NT2/D1 (cell line): ENCODE results near the gene ALKAL2.

Experiments
- DNase-seq: peaks from one replicate; pipeline ENCODE4 v3.0.0-alpha.2; 2011; ENCODE audit warnings: low read depth, low spot score
- H3K27me3 ChIP-seq: 2 replicates; pipeline ENCODE4 v1.6.0; 2011; ENCODE audit warnings: mild to moderate bottlenecking; ENCODE audit not compliant: insufficient read length, insufficient read depth
- H3K36me3 ChIP-seq: 2 replicates; pipeline ENCODE4 v1.6.1; 2011; ENCODE audit warnings: mild to moderate bottlenecking, low read length, mixed read lengths; ENCODE audit not compliant: insufficient read depth, insufficient read length
- H3K4me1 ChIP-seq: 2 replicates; pipeline ENCODE4 v1.5.1; 2011; ENCODE audit not compliant: insufficient read depth, insufficient read length
- H3K4me3 ChIP-seq: 2 replicates; pipeline ENCODE4 v1.5.1; 2011; ENCODE audit warnings: low read depth; ENCODE audit not compliant: insufficient read length
- H3K9ac ChIP-seq: 2 replicates; pipeline ENCODE4 v1.6.0; 2011; ENCODE audit warnings: low read depth; ENCODE audit not compliant: insufficient read length
- H3K9me3 ChIP-seq: 2 replicates; pipeline ENCODE4 v1.5.1; 2011; ENCODE audit warnings: mild to moderate bottlenecking, low read length; ENCODE audit not compliant: insufficient read depth
- SUZ12 ChIP-seq: IDR thresholded peaks from 2 replicates; pipeline ENCODE4 v1.6.1; 2011; ENCODE audit not compliant: insufficient read length, insufficient read depth; ENCODE audit errors: extremely low read depth
- YY1 ChIP-seq: IDR thresholded peaks from 2 replicates; pipeline ENCODE4 v1.6.1; 2011; ENCODE audit not compliant: insufficient read length, insufficient read depth
- ZNF274 ChIP-seq: IDR thresholded peaks from 2 replicates; pipeline ENCODE4 v1.6.1; 2011; ENCODE audit warnings: mild to moderate bottlenecking, low read depth, low read length

ALKAL2 gene

DNA sequence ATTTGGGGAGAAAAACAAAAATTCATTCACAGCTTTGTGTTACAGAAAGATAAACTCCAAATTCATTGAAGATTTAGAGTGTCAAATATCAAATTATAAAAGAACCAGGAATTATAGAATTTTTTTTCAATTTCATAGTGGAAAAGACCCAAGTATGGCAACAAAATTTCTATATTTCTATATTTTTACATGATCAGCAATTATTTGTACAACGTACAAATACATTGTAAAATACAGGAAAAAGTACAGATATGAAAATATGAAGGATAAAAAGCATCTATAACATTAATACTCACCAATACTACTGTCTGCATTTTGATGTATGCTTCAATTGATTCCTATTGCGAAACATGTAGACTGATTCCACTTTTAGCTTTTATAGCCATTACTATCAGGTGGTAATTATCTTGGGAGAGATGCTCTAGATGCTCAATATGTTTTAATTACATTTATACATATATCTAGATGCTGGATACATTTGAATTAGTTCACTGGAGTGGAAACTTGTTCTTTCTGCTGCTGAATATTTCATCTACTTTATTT is 28.0 kb downstream of the ALKAL2 start:
- TF ChIP-seq ZNF274 (no peak), SUZ12 (no peak)
- no peak overlapping the region for H3K4me3 ChIP-seq

DNA sequence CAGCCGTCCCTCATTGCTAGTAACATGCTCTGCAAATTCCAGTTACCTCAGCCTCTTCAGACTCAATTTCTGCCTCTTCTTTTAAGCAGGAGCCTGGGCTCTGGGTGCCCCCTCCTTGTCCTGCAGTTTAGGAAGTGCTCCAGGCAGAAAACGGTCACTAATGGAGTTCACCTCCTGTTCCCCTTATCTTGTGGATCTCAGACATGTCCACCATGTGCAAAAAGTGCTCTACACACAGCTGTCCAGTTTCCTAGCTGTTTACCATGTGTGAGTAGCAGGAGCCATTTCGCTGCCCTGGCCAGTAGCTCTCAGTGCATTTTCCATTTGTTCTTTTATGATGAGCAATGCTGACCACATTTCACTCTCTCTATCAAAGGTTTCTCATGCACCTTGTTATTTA is 29.0 kb downstream of the ALKAL2 start:
- no peak for DNase-seq
- Histone ChIP-seq H3K9me3 (no peaks in the 10 kb centered on the region), H3K27me3 (no peaks in the 10 kb centered on the region), H3K4me1 (no peaks in the 10 kb centered on the region), H3K9ac (no peak overlapping the region), H3K4me3 (no peak overlapping the region), H3K36me3 (peaks cover 2% of the 10 kb centered on the region)
- TF ChIP-seq YY1 (no peak), ZNF274 (no peak), SUZ12 (no peak)

More for the DNA sequence above, 28.0 kb downstream of the ALKAL2 start:
- H3K4me1 ChIP-seq = no peaks in the 10 kb centered on the region
- H3K36me3 ChIP-seq = peaks cover 2% of the 10 kb centered on the region
- H3K27me3 ChIP-seq = no peaks in the 10 kb centered on the region
- no peak overlapping the region for H3K9ac ChIP-seq
- DNase-seq = no peak
- no peaks in the 10 kb centered on the region for H3K9me3 ChIP-seq

DNA sequence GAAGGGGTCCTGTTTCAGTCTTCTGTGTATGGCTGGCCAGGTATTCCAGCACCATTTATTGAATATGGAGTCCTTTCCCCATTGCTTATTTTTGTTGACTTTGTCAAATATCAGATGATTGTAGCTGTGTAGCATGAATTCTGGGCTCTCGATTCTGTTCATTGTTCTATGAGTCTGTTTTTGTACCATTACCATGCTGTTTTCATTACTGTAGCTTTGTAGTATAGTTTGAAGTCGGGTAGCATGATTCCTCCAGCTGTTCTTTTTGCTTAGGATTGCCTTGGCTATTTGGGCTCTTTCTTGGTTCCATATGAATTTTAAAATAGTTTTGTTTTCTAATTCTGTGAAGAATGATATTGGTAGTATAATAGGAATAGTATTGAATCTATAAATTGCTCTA is 30.0 kb downstream of the ALKAL2 start:
- Histone ChIP-seq H3K27me3 (no peaks in the 10 kb centered on the region), H3K36me3 (peaks cover 2% of the 10 kb centered on the region), H3K4me3 (no peak overlapping the region), H3K9ac (no peak overlapping the region), H3K4me1 (no peaks in the 10 kb centered on the region), H3K9me3 (no peaks in the 10 kb centered on the region)
- TF ChIP-seq SUZ12 = no peak
- TF ChIP-seq YY1 = no peak
- no peak for TF ChIP-seq ZNF274
- no peak for DNase-seq

DNA sequence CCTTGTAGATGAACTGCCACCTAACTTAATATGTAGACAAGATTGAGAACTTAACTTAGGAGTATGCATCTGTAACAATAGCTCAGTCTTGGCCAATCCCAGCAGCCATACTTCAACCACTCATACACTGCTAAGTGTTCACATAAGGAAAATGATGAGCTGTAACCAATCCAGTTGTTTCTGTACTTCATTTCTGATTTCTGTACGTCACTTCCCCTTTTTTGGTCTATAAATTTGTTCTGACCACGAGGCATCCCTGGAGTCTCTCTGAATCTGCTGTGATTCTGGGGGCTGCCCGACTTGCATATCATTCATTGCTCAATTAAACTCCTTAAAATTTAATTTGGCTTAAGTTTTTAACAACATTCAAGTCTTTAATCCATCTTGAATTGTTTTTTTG is 30.5 kb downstream of the ALKAL2 start:
- Histone ChIP-seq H3K4me3 (no peak overlapping the region), H3K9me3 (no peaks in the 10 kb centered on the region), H3K27me3 (no peaks in the 10 kb centered on the region), H3K9ac (no peak overlapping the region), H3K36me3 (peaks cover 2% of the 10 kb centered on the region), H3K4me1 (no peaks in the 10 kb centered on the region)
- TF ChIP-seq SUZ12 (no peak), YY1 (no peak), ZNF274 (no peak)
- no peak for DNase-seq

DNA sequence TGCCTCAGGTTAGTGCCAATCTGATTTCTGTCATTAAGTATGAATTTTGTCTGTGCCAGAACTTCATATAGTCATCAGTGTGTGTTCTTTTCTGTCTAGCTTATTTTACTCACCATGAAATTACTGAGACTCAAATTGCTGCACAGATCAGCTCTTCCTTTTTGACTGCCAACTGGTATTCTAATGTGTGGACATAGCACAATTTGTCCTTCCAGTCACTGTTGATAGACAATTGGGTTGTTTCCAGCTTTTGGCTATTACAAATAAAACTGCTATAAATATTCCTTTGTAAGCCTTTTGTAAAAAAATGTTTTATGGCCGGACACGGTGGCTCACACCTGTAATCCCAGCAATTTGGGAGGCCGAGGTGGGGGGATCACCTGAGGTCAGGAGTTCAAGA is 31.8 kb downstream of the ALKAL2 start:
- no peaks in the 10 kb centered on the region for H3K9me3 ChIP-seq
- peaks cover 2% of the 10 kb centered on the region for H3K36me3 ChIP-seq
- no peak overlapping the region for H3K4me3 ChIP-seq
- no peaks in the 10 kb centered on the region for H3K27me3 ChIP-seq
- no peak overlapping the region for H3K9ac ChIP-seq
- no peak for TF ChIP-seq SUZ12
- no peak for TF ChIP-seq ZNF274
- no peak for TF ChIP-seq YY1
- H3K4me1 ChIP-seq = no peaks in the 10 kb centered on the region
- DNase-seq = no peak

DNA sequence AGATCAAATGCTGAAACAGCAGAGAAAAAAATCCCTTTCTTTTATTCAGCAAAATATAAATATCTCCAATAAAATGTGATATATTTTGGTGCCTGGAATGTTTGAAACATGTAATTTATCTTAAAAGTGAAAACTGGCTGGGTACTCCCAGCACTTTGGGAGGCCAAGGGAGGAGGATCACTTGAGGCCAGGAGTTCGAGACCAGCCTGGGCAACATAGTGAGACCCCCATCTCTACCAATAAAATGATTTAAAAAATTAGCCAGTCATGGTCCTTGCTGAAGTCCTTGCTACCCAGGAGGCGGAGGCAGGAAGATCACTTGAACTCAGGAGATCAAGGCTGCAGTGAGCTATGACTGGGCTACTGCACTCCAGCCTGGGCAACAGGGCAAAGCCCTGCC is 32.7 kb downstream of the ALKAL2 start:
- H3K36me3 ChIP-seq = no peaks in the 10 kb centered on the region
- no peak for TF ChIP-seq YY1
- no peak for TF ChIP-seq ZNF274
- TF ChIP-seq SUZ12 = no peak
- DNase-seq = no peak

DNA sequence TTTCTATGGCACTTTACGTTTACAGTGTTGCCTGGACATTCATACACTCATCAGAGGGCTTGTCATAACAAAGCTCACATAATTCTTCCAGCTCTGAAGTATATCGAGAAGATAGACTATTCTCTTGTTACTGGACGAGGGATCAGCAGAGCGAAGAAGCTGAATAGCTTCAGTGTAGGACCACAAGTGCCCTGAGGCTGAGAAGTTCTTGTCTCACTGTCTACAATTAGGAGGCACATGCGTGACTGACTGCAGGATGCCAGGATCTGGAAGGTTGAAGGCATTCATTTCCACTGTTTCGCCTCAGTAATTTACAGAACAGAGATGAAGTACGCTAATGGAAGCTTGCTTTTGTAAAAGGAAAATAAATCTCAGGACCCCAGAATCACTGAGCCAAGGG is 33.6 kb downstream of the ALKAL2 start:
- Histone ChIP-seq H3K36me3 (no peaks in the 10 kb centered on the region), H3K4me3 (no peak overlapping the region), H3K9me3 (no peaks in the 10 kb centered on the region), H3K4me1 (no peaks in the 10 kb centered on the region), H3K27me3 (no peaks in the 10 kb centered on the region), H3K9ac (no peak overlapping the region)
- TF ChIP-seq ZNF274 = no peak
- no peak for TF ChIP-seq YY1
- TF ChIP-seq SUZ12 = no peak
- DNase-seq = no peak

More for the DNA sequence above, 32.7 kb downstream of the ALKAL2 start:
- H3K9ac ChIP-seq = no peak overlapping the region
- no peaks in the 10 kb centered on the region for H3K27me3 ChIP-seq
- H3K4me1 ChIP-seq = no peaks in the 10 kb centered on the region
- H3K9me3 ChIP-seq = no peaks in the 10 kb centered on the region
- no peak overlapping the region for H3K4me3 ChIP-seq

DNA sequence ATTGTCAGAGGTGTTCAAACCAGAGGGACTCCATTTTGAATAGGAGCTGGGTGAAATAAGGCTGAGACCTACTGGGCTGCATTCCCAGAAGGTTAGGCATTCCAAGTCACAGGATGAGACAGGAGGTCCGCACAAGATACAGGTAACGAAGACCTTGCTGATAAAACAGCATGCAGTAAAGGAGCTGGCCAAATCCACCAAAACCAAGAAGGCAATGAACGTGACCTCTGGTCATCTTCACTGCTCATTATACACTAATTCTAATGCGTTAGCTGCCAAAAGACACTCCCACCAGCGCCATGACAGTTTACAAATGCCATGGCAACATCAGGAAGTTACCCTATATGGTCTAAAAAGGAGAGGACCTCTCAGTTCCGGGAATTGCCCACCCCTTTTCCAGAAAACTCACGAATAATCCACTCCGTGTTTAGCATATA is 34.7 kb downstream of the ALKAL2 start:
- Histone ChIP-seq H3K4me3 (no peak overlapping the region), H3K27me3 (no peaks in the 10 kb centered on the region), H3K36me3 (no peaks in the 10 kb centered on the region), H3K9ac (no peak overlapping the region), H3K4me1 (no peaks in the 10 kb centered on the region), H3K9me3 (no peaks in the 10 kb centered on the region)
- DNase-seq = no peak
- TF ChIP-seq ZNF274 = no peak
- TF ChIP-seq SUZ12 = no peak
- no peak for TF ChIP-seq YY1
